Stimulated activated CD4-positive, alpha-beta T cell treated with anti-CD3 and anti-CD28 coated beads, Interleukin-12 subunit alpha, Interleukin-12 subunit beta, amount 100 ng/mL, for 24 hours (primary cell): ENCODE measurements around the gene CKB.

Source experiments
- DNase-seq, 2 experiments: peaks; one replicate each; pipeline ENCODE4 v3.0.0-alpha.2; 2020; ENCODE audit warnings: low read depth in 2 of 2

The CKB gene

DNA sequence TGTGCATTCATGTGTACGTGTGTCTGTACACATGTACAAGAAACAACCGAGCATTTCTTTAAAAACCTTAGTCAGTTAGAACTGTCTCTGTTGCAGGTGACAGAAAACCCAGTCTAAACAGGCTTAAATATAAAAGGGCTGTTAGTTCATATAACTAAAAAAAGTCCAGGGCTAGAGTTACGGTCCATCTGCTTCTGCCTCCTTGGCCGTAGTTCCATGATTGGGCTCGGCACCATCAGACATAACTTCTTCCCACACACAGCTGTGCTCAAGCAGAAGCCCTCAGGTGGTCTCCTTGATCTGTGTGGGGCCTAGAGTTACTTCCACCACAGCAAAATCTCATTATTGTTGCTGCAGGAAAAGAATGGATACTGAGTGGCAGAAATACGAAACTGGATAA, 34.6 kb downstream of the CKB start:
- DNase-seq: no peak

DNA sequence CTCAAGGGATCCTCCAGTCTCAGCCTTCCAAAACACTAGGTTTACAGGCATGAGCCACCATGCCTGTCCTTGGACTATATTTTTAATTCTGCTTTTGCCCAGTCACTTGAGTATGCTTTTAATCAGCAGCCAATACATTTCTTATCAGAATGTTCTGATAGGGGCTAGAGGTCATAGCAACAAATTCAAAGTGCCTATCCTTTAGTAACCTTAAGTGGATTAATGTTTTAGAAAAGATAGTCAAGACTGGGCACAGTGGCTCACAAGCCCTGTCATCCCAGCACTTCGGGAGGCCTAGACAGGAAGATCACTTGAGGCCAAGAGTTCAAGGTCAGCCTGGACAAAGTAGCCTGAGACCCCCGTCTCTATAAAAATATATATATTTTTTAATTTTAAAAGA, 37.1 kb downstream of the CKB start:
- no peak for DNase-seq

DNA sequence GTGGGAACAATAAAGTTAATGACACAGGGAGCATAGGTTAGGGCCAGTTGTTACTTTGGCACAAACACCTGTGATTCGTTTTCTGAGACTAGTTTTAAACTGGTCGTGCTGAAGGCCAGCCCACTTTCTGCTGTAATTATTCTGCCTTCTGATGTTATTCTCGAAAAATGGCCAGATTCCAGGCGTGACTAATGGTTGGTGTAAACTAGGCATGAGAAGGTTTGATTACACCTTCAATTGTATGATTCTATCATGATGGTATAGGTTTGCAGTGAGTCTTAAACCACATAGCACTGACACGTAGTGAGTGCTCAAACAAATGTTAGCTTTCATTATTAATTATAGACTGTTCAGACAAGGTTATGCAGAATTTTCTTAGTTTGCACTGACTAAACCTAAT, 39.0 kb downstream of the CKB start:
- DNase-seq: no peak

DNA sequence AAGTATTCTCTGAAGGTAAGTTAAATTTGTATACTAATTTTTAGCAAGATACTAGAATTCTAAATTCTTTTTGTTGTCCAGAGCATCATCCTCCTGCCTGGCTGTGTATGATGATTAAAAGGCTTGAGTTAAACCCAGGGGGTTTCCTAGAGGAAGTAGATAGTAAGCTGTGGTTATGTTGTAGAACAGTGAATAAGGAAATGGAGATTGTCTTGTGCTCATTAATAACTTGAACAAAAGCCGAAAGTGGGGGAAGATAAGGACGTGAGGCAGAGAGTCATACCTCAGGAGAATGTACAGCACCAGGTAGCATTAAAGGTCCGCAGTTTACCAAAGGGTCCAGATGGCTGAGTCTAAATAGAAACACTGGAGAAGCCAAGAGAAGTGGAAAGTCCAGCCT, 42.0 kb downstream of the CKB start:
- DNase-seq: no peak

DNA sequence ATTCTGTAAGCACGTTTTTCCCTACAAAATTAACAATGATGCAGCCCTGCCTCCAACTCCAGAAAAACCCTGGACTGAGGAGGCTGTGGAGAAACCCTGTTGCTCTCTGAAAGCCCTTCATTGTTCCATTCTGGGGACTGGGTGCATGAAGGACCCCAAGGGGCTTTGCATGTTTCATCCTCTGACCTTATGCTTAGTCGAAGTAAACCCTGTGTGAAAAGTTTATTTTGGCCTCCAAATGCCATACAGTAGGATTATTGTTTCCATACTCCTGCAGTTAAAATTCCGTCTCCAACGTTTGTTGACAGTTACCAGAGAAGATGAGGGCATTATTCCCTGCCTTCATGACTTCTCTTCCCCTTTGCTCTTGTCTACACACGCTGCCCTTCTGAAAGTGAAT, 46.0 kb downstream of the CKB start:
- no peak for DNase-seq

DNA sequence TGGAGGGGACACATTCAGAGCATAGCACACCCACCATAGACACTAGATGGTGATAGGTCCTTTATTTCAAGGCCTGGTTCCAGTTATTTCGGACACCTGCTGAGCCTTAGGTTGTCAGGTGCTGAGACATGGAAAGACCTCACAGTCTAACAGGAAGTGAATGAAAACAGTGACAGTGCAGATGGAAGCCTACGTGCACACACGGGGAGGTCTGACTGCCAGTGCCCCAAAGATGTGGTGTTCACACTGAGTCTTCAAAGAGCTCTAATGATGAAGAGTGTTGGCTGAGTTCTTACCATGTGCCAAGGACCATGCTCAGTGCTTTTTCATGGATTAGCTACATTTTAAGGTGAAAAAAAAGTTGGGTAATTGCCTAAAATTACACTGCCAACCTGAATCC, 46.6 kb downstream of the CKB start:
- no peak for DNase-seq

DNA sequence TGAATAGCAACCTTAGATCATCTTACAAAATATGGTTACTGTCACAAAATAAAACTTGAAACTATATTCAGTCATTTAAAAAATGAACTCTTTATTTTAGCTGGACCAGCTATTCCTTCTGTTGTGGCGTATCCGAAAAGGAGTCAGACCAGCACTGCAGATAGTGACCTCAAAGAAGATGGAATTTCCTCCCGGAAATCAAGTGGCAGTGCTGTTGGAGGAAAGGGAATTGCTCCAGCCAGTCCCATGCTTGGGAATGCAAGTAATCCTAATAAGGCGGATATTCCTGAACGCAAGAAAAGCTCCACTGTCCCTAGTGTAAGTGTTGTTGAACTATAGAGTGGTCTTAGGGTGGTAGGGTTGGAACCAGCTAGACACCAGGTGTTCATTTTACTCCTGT, 47.7 kb downstream of the CKB start:
- DNase-seq: no peak

DNA sequence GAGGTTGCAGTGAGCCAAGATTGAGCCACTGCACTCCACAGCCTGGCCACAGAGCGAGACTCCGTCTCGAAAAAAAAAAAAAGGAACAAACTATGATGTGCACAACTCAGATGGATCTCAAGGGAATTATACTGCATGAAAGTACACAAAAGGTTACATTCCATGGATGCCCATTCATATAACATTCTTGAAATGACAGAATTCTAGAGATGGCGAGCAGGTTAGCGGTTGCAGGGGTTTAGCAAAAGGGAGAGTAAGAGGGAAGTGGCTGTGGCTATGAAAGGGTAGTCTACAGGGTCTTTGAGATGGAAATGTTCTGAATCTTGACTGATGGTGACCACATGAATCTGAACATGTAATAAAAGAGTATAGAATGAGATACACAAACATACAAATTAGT, 49.7 kb downstream of the CKB start:
- no peak for DNase-seq
